Glutamatergic neuron (in vitro differentiated cells): ENCODE results near the gene IPP. TPM values are rescaled to one million over a fixed set of nuclear protein-coding genes. Genes with fewer than 3 reads are reported as not detected.
"Not testable (repeated sequence)": the region's sequence is repeated elsewhere in the genome, so short reads cannot be mapped to it uniquely, and the experiment has no call there.

Experiments used
- DNase-seq: peaks from one replicate; pipeline ENCODE4 v3.0.0; 2022
- H3K27ac Mint-ChIP-seq: one replicate; pipeline ENCODE4 v1.8.0; 2020; ENCODE audit warnings: mild to moderate bottlenecking, mixed read lengths, inconsistent platforms; ENCODE audit not compliant: unreplicated experiment
- H3K27me3 Mint-ChIP-seq: one replicate; pipeline ENCODE4 v1.8.0; 2020; ENCODE audit warnings: mild to moderate bottlenecking, moderate library complexity, mixed read lengths, inconsistent platforms; ENCODE audit not compliant: unreplicated experiment
- H3K36me3 Mint-ChIP-seq: one replicate; pipeline ENCODE4 v1.8.0; 2020; ENCODE audit warnings: mild to moderate bottlenecking, mixed read lengths, inconsistent platforms; ENCODE audit not compliant: unreplicated experiment
- H3K4me1 Mint-ChIP-seq: one replicate; pipeline ENCODE4 v1.8.0; 2020; ENCODE audit warnings: mild to moderate bottlenecking, low read depth, mixed read lengths, inconsistent platforms; ENCODE audit not compliant: unreplicated experiment
- H3K4me3 Mint-ChIP-seq: one replicate; pipeline ENCODE4 v1.8.0; 2020; ENCODE audit warnings: mild to moderate bottlenecking, mixed read lengths, inconsistent platforms; ENCODE audit not compliant: unreplicated experiment
- H3K9me3 Mint-ChIP-seq: one replicate; pipeline ENCODE4 v1.8.0; 2020; ENCODE audit warnings: mild to moderate bottlenecking, moderate library complexity, mixed read lengths, inconsistent platforms; ENCODE audit not compliant: unreplicated experiment
- total RNA-seq: library from RNA; stranded (reverse); fragmentation: NEBNext Ultra II Directional; extraction: Animal tissue kit (Norgen Biotek cat#: 25700); gene quantifications from one replicate; pipeline ENCODE4 v1.2.1, GENCODE V29; 2021; ENCODE audit not compliant: unreplicated experiment
- TF ChIP-seq, protein P1 (sequence below): fragments of 200-600 bp; sonication (generic); IDR thresholded peaks from one replicate; pipeline ENCODE4 v1.5.0; 2021; ENCODE audit not compliant: partially characterized antibody, unreplicated experiment

The IPP gene
- total RNA-seq, 1 donor from 2014 or later: 20.3 TPM

- Mint-ChIP-seq H3K9me3 (peaks cover 1% of the 10 kb centered on the region), H3K27me3 (peaks cover 3% of the 10 kb centered on the region), H3K4me3 (no peak overlapping the region), H3K4me1 (no peaks in the 10 kb centered on the region), H3K27ac (no peak overlapping the region), H3K36me3 (peaks cover 11% of the 10 kb centered on the region)
- TF ChIP-seq, protein P1, sequence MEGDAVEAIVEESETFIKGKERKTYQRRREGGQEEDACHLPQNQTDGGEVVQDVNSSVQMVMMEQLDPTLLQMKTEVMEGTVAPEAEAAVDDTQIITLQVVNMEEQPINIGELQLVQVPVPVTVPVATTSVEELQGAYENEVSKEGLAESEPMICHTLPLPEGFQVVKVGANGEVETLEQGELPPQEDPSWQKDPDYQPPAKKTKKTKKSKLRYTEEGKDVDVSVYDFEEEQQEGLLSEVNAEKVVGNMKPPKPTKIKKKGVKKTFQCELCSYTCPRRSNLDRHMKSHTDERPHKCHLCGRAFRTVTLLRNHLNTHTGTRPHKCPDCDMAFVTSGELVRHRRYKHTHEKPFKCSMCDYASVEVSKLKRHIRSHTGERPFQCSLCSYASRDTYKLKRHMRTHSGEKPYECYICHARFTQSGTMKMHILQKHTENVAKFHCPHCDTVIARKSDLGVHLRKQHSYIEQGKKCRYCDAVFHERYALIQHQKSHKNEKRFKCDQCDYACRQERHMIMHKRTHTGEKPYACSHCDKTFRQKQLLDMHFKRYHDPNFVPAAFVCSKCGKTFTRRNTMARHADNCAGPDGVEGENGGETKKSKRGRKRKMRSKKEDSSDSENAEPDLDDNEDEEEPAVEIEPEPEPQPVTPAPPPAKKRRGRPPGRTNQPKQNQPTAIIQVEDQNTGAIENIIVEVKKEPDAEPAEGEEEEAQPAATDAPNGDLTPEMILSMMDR: no peak
- no peak for DNase-seq
Observed at GRCh38 chr1:45704637-45705036, 45.8 kb downstream of the IPP start.

GRCh38 chr1:45694823-45695222, 55.6 kb downstream of the IPP start:
- DNase-seq: no peak
- Mint-ChIP-seq H3K4me3 (no peak overlapping the region), H3K36me3 (no peaks in the 10 kb centered on the region), H3K27ac (no peak overlapping the region), H3K4me1 (no peaks in the 10 kb centered on the region), H3K9me3 (no peaks in the 10 kb centered on the region), H3K27me3 (no peaks in the 10 kb centered on the region)
- TF ChIP-seq, protein P1: no peak

DNA sequence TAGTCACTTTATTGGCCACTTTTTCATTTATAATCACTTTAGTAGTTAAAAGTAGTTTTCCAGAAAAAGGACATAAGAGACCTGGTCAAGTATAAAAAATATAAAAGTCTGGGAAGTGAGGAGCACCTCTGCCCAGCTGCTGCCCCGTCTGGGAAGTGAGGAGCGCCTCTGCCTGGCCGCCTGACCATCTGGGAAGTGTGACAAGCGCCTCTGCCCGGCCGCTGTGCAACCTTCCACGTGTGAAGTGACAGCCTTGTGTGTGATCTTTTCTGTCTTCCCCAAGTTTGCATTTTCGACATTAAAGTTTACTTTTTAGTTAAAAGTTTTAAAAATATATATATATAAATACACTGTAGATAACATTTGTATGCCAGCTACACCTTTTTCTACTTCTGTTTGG, 56.6 kb downstream of the IPP start:
- H3K4me3 Mint-ChIP-seq, H3K27me3 Mint-ChIP-seq, H3K4me1 Mint-ChIP-seq, H3K36me3 Mint-ChIP-seq, H3K27ac Mint-ChIP-seq, DNase-seq, H3K9me3 Mint-ChIP-seq: not testable (repeated sequence)

DNA sequence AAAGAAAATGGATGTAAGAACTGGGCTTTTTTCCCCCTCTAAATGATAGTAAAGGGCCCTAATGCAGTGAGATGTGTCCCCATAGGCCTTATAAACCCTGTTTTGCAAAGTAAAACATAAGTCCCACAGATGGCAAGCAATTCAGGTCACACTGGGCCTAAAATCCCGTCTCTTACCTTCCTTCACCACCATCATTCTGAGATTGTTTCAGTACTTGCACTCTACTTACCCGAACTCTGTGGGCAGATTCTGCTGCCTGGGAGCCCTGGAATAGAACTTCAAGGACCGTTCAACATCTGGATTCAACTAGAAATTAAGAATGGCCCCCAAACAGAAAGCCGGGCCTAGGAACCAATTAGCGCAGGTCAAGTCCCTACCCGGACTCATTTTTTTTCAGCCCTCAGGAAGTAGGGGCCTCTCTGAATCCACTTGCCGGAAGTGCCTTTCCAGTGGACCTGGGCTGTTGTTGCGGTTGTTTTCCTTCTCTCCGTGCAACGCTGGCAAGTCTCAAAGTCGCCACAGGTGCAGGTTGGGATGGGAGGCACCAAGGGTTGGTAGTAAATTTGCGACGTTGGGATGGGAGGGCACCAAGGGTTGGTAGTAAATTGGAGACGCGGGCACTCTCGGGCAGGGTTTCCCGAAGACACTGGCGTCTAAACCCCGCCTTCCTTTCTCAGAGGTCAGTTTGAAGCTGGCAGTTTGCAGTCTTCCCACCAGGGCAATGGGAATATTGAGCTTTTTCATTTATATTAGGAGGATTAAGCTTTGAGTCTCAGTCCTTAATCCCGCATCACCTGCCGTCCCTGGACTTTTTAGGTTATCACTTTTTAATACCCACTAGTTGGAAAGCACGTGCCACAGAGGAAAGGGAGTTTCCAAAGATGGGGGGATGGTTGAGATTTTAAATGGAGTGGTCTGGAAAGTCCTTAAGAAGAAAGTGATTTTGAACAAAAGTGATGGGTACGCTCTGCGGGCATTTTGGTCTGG, 62.4 kb downstream of the IPP start, which contains the start of gene TMEM69:
TSS of gene TMEM69 (plus strand) at position 428 of the 987 bp plus-strand sequence. CDS start 2,888 bp downstream, outside the sequence.
- H3K9me3 Mint-ChIP-seq: peaks cover 8% of the 10 kb centered on the region
- H3K27me3 Mint-ChIP-seq: peaks cover 12% of the 10 kb centered on the region
- no peaks in the 10 kb centered on the region for H3K36me3 Mint-ChIP-seq
- TF ChIP-seq, protein P1: peak; percentile 15
- peak within 1 kb of the TSS; percentile 98 for H3K27ac Mint-ChIP-seq
- peak; percentile 64 for DNase-seq
- peaks cover 9% of the 10 kb centered on the region for H3K4me1 Mint-ChIP-seq
- H3K4me3 Mint-ChIP-seq: peak within 1 kb of the TSS; percentile 100

DNA sequence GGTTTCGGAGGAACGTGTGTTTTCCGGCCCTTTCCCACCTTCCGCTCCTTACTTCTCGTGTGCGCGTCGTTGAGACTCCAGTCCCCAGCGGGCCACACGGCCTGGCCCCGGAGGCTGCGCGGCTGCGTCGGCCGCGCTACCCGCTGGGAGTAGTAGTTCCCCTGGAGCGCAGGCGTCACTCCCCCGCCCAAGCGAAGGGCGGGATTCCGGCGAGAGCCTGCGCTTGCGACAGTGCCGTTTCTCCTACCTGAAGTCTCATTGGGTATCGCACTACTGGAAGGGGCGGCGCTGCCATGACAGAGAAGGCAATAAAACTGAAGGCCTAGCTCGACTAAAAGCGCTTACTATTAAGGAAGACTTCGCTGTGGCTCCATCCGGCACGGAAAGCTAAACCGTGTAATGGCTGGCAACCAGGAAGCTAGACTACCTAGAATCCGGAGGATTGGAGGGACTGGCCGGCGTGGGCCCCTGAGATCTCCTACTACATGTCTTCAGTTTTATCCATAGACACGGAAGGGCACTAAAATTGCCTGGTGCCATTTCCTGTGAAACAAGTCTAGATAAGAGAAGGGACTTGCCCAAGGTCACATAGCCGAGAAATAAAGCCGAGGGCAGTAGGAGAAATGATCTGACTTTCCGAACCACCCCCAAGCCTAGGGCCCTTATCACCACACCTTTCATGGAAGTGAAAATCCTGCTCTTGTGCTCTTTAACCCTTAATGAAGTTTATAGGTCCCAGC, 63.3 kb downstream of the IPP start:
- peak; percentile 94 for DNase-seq
- Mint-ChIP-seq H3K9me3 (peaks cover 8% of the 10 kb centered on the region), H3K36me3 (no peaks in the 10 kb centered on the region), H3K4me3 (peak overlapping the region; percentile 100), H3K27me3 (peaks cover 12% of the 10 kb centered on the region), H3K4me1 (peaks cover 9% of the 10 kb centered on the region), H3K27ac (peak overlapping the region; percentile 98)
- TF ChIP-seq, protein P1: no peak
